Stromal cell of bone marrow (primary cell): ENCODE results near the gene SLC9A7.

ENCODE experiments used
- DNase-seq: peaks from one replicate; pipeline ENCODE4 v3.0.0-alpha.2; 2012; ENCODE audit warnings: low read depth

SLC9A7 gene

DNA sequence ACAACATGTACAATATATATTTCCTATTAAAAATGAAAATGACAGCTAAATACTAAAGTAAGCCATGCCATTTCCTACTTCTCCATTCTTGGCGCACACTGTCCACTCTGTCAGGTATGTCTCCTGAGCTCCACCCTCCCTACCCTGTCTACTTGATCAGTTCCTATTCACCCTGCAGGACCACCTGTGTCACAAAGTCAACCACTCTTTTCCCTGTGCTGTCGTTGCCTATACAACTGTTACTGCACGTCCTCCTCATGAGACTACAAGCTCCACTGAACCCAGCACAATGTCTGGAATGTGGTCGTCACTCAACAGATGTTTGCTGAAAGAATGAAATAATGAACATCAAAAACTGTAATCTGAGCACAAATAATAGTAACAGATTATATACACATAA, 54.9 kb downstream of the SLC9A7 start:
- DNase-seq = no peak

DNA sequence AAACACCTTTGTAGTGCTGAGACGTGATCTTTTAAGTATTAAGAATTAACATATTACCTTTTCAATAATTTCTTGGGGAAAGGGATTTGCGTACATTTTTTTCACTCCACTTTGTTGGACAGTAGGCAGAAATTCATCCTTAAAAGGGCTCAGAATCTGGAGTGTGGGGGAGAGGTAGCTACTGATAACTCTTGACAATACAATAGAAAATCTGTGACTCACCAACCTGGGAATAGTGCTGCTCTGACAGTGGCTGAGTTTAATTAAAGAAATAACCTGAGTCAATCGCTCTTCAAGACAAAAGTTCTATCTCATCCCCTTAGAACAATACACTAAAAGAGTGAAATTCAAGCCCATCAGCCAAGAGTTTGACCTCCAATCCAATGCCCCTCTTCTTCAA, 60.2 kb downstream of the SLC9A7 start:
- no peak for DNase-seq

DNA sequence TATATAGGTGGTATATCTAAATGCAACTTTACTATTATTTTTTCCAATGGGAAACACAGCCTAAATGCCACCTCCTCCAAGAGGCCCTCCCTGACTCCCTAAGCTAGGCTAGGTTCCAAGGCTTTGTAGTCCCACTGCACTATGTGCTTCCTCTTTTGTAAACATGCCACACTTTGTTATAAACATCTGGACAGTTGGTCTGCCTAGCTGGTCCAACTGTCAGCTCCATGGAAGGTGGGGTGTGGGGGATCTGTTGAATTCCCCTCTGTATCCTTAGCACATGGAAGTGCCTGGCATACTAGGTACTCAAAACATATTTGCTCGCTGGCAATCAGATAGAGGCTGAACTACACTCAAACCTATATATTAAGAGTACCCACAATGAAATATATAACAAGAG, 63.4 kb downstream of the SLC9A7 start:
- DNase-seq = no peak

DNA sequence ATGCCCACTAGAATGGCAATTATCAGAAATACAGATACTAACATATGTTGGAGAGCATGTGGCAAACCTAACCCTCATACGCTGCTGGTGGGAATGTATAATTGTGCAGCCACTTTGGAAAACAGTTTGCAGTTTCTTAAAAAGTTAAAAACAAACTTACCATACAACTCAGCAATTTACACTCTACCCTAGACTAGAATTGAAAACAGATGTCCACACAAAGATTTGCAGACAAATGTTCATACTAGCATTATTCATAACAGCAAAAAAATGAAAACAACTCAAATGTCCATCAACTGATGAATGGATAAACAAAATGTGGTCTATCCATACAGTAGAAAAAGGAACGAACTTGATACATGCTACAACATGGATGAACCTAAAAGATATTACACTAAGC, 64.4 kb downstream of the SLC9A7 start:
- no peak for DNase-seq

DNA sequence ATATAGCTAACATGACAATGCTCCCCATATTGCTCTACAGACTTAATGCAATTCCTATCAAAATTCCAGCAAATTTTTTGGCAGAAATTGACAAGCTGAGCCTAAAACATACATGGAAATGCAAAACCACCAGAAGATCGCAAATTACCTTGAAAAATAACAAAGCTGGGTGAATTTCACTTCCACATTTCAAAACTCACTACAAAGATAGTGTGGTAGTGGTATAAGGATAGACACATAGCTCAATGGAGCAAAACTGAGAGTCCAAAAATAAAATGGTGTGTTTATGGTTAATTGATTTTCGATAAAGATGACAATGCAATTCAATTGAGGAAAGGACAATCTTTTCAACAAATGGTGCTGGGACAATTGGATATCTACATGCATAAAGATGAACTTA, 65.8 kb downstream of the SLC9A7 start:
- DNase-seq = no peak

DNA sequence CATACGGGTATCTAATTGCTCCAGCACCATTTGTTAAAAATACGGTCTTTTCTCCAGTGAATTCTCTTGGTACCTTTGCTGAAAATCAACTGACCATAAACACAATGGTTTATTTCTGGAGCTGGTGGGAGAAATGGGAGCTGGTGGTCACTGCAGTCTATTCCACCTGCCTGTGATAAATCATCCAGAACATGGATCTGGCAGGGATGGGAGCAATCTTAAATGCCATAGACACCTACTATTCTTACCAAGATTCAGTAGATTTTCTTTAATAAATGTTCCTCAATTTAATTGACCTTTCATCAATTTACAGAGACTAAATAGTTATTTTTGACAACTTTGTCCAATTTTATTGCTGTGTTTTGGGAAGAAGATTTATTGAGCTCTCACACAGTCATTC, 68.1 kb downstream of the SLC9A7 start:
- no peak for DNase-seq

DNA sequence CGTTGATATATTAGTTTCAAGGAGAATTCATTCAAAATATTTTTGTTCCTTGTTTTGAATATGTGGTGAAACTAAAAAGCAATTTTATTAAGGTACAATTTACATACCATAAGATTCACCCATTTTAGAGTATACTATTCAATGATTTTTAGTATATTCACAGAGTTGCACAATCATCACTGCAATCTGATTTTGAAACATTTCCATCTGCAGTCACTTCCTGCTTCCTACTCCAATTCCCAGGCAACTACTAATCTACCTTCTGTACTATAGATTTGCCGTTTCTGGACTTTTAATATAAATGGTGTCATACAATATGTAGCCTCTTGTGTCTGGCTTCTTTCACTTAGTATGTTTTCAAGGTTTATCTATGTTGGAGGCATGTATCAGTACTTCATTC, 71.3 kb downstream of the SLC9A7 start:
- DNase-seq = no peak

DNA sequence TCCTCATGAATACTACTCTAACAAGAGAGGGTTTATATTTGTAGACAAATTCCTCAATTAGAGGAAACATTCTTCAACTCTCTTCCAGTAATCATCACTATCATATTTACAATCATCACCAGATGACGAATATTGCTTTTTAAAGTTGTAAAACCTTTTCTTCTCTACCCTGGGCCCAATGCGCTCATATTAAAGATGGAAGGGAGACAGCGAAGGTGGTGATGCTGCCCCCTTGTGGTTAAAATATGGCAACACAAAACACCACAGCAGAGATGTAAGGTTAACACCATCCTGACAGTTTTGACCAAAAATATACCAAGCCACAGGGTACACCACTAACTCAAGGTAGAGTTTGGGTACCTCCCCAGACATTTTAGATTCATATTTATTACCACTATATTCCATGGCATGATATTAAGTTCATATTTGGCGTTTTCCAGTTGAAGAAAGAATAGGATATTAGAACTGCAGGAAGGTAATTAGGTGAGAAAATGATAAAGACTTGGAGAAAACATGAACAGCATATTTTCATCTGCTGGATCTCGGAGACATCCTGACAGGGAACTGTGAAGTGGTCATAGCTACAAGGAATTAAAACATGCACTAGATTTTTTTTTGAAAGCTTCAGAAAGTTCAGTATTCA, 72.8 kb downstream of the SLC9A7 start:
- no peak for DNase-seq

DNA sequence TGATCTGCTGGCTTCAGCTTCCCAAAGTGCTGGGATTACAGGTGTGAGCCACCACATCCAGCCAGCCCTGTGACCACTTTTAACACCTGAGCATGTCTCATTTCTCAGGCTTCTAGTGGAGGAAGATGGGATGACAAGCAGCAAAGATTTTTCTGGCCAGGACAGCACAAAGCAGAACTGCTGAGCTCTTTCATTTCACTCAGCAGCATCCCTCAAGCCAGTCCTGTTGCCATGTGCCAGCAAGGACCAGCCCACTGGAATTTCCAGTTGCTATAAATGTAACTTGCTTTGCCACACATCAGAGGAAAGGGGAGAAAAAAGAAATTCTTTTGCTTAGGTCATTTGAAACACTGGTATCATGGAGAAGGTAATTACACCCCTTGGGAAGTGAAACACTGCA, 75.9 kb downstream of the SLC9A7 start:
- no peak for DNase-seq

DNA sequence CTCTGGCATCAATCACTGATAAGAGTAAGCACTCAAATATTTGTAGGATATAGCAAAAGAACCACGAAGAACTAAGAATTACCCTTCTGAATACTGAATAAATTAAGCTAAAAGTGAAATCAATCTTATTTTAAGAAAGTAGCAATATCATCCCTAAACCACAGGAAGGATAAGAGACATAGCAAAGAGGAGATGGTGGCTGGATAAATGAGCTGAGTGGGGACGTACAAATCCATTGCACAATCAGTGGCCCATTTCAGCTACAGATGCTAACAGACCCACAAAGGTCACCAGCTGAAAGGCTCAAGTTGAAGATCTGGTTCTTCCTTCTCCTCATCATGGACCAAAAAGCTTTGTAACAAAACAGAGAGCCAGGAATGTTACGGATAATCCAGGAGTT, 77.1 kb downstream of the SLC9A7 start:
- DNase-seq = no peak

DNA sequence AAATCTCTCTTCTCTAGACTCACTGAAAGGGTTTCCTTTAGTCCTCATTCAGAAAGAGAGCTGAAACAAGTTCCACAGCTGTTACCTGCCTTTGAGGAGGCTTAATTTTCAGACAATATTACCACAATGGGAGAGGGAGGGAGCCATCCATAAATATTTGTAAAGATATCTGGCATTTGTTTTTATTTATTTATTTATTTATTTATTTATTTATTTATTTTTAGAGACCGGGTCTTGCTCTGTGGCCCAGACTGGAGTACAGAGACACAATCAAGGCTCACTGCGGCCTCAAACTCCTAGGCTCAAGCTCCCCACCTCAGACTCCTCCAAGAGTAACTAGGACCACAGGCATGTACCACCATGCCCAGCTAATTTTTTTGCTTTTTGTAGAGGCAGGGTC, 80.7 kb downstream of the SLC9A7 start:
- no peak for DNase-seq

DNA sequence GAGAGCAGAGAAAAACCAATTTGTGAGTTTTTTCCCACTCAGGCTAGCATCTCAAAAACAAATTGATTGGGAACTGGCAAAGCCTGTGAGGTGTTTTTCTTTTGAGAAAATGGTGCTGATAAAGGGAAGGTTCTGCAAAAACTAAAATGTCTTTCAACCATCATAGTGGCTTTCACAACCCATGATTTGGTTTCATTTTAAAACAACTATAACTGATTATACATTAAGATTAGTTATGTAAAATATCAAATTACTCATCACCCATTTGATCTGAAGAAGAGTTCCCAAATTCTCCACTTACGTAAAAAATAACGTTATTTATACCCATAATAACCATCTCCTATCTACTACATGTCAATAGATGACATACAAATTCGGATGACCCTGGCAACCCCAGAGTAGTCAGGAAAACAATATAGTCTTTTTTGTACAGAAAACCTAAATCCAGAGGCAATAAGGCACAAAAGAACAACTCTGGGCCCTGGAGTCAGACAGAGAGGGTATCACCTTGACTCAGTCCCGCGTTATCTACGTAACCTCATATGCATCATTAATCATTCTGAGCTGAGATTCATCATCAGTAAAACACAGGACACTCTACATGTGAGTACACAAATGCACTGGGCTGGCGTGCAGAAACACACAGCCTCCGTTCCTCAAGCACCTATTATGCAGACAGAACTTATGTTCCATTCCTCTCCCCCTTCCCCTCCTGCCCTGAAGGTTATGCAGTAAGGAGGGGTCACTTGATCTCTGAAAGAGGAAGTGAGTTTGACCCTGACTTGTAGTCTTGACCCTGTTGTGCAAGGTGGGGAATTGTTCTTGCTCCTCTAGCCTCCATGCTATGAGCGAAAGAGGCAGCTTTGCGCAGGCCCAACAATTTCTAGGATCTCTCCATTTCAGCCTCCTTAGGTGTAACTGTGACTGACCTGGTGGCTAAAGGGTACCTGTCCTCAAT, 82.2 kb downstream of the SLC9A7 start:
- no peak for DNase-seq

DNA sequence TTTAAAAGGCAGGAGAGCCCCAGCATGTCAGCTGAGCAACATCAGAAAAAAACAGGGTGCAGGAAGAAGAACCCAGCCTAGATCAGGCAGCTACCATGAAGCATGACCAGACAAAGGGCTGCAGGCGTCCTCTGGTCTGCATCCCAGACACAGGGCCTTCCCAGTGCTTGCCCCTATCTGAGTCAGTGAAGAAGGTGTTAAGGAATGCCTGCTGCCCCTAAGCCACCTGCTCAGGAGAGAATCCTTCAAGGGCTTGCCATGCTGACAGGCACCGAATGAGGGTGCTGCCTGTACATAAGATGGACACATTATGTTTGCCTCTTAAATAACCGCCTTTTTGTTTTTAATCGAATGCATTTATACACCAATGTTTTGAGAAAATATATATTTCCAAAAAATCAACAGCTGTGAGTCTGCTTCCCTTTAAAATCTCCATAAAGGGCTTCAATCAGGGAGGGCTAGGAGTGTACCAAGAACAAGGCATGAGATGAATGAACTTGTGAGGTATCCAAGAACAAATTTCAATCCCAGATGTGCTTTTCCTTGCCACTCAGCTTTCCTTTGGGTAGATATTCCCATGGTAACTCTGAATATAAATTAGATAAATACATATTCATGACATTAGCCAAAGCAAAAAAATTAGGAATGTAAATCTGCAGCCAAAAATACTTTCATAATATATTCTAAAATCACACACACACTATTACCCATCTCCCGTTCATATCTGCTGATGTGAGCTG, 85.1 kb downstream of the SLC9A7 start:
- DNase-seq = no peak

DNA sequence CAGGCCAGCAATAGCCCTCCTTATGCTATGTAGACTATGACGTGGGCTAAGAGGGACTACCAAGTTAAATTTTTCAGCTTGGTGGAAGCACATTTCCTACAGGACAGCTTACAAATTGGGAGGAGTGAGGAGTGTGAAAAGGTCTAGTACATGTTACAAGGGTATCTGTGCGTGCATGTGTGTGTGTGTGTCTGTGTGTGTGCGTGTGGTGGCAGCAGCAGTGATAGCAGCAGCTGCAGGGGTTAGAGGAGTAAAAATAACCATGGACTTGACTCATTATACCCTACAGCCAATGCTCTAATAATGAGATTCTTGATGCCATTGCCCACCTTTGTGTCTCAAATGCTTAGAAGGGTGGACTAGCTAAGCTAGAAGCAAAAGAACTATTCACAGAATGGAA, 88.6 kb downstream of the SLC9A7 start:
- no peak for DNase-seq

DNA sequence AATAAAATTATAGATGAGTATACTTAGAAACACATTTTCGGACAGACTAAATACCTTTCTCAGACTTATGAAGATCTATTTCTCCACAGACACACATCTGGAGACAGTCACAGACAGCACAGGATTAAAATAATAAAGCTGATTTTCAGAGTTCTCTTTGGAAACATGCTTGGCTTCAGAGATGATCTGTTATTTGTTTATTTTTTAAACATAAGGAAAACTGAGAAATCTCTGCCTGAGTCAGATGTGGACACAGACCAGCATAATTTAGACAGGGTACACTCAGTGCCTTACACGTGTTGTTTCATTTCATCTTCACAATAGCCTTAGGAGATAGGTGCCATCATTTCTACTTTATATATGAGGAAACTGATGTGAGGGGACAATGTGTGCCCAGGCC, 92.1 kb downstream of the SLC9A7 start:
- no peak for DNase-seq

DNA sequence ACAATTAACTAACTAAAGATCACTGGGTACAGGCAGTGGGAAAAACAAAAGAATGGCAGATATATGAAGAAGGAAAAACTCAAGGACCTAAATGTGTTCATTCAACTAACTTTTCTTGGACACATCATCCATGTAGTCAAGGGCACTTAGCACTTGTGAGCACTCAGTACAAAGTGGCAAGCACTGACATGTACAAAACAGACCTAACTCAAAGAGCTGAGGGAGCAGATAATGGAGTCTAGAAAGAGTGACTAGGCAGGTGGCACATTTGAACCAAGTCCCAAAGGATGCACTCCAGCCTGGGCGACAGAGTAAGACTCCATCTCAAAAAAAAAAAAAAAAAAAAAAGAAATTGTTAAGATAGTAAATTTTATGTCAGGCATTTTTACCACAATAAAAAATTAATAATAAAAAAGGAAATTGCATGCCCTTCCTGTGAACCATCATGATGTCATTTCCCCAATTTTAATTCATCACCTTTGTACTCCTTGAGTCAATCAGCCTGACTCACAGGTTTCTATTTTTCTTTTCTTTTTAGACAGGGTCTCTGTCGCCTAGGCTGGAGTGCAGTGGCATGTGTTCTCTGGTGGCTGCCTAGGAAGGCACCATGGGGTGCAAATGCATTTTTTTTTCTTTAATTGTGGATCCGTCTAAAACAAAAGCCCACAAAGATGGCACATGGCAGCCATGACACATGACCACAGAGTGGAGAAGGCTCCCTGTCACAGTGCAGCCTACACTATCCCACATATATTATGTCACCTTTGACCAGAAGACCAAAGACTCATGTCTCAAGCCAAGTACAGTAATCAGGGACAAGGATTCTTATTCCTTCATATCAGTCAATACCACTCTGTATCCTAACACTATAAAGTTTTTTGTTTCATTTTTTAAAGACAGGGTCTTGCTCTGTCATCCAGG, 93.4 kb downstream of the SLC9A7 start:
- DNase-seq = no peak

DNA sequence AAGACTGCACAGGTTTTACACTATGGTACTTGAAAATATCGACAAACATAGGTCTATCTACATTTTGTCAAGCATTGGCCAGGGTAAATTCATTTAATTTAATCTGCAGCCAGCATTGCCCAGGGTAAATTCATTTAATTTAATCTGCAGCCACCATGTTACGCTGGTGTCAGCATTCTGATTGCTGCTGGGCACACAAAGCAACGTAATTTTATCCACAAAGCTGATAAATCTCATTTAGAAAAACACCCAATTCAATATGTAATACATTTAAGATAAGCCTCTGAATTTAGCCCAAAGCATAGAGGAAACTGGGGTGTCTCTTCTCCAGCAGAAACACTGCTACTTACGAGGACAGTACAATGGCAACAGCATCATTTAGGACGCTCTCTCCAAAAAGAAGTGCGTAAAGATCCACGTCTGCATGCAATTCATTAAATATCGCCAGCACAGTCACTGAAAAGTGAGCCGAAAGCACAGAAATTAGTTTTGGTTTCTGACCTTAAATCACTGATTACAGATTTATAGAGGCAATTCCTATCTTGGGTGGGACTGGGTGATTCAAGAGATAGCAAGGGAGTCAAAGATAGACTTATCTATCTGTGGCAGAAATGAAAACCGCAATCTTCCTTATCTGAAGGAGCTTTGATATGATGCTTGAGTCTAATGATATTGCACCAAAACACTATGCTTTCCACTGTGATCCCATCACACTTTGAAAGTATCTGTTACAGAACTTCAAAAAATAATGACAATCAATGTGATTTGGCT, 96.5 kb downstream of the SLC9A7 start:
- DNase-seq = no peak

DNA sequence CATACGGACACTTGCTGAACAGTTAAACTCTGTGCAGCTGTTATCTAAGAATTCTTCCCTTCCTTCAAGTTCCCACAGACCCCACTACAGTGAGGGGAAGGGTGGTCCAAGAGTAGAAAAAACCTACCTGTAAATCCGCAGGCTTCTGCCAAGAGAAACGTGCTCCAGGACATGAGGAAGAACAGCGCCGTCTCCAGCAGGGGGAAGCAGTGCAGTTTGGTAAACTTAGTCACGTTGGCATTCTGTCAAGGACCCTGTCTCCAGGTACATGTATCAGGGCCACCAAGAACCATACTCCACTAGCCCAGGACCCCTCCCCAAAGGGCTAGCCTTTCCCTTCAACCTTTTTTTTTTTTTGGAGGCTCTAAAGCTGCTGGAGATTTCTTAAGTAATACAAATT, 105.4 kb downstream of the SLC9A7 start:
- DNase-seq = no peak

DNA sequence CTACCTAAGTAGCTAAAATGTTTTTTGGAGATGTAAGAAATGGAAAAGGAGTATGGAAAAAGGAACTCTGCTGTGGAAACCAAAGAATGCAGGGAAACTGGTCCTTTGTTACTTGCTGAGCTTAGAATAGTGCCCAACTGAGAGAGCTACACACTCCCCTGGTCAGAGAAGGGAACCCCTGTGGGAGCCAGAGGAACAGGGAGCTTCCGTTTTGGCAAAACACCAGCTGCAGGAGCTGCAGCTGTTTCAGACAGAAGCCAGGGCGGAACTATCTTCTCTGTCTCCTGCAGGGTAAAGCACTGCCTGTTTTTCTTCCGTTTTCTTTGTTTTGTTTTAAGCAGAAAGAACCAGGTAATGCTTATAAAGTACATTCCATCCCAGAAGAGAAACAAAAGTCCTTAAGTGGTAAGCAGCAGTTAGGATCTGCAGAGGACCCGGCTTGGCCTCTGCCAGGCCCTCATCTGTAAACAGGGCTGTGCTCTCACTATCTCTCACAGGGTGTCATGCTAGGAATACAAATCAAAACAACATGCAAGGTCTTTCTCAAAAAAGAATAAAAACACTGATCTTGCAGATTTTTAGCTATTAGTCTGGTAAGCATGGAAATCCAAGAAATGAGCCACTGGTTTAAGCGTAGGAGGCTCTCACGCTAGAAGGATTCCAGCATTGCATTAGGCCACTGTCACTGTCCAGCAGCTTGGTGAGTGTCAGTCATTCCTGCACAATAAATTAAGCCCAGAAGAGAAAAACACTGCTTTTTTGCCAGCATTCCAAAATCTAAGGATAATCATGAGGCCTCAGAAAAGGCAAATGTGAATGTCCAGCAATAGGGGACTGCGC, 109.3 kb downstream of the SLC9A7 start:
- no peak for DNase-seq

DNA sequence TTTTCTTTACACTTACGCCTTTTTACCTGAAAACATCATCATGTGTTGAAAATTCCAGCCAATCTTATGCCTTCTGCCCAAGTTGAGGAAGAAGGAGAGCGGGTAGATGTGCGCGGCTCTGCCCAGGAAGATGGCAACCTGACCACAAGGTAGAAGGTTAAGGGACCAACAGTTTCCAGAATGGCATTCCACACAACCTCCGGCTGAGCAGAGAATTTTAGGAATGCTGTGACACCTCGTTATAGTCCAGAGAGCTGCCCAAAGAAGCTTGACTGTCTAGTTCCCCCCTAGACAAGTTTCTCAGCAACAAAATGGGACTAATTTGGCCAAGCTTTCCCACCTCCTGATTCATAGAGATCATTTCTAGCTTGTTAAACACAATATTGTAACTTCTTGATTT, 110.3 kb downstream of the SLC9A7 start:
- DNase-seq = no peak
